Measurements from ENCODE around the gene TMUB2. TPM values are rescaled to one million over a fixed set of nuclear protein-coding genes. Genes with fewer than 3 reads are reported as not detected.
"Not testable (repeated sequence)": the region's sequence is repeated elsewhere in the genome, so short reads cannot be mapped to it uniquely, and the experiment has no call there.

Gene TMUB2
- total RNA-seq = 10 to 100 TPM; 14.6 to 25.5 (median 21.6) TPM

- H3K27ac ChIP-seq = peak within 1 kb of the TSS; percentile 94 to 100 (median 99)
- intact Hi-C loops (cut with DNase I) = no loop called here
- peak within 1 kb of the TSS; percentile 74 to 99 (median 83) for H3K4me3 ChIP-seq
- TF ChIP-seq POLR2A (IDR thresholded peaks at IDR 0.05) (peak in 3 of 4 donors; percentile 60 to 84 (median 77)), CTCF (IDR thresholded peaks at IDR 0.05) (peak in 1 of 6 experiments; percentile 16)
- no peaks in the 10 kb centered on the region for H3K27me3 ChIP-seq
- peaks cover 12 to 46% (median 20%) of the 10 kb centered on the region in 3 donors for H3K4me1 ChIP-seq
- 1% methylated on average over 20 to 32 of the region's 50 CpGs for WGBS, 2 donors
- H3K36me3 ChIP-seq = peaks cover 13 to 49% (median 17%) of the 10 kb centered on the region in 3 donors
- DNase-seq = peak; percentile 95
- no peaks in the 10 kb centered on the region for H3K9me3 ChIP-seq
These were observed at the start of gene TMUB2 for GRCh38 chr17:44186307-44187130. Gene TMUB2 (plus strand): TSS chr17:44186972. CDS start chr17:44187709, 737 bp downstream.

GRCh38 chr17:44137891-44138709 is 48.7 kb upstream of the TMUB2 start:
- peak; percentile 20 for DNase-seq
- WGBS, 2 donors = 1 to 7% methylated on average over 6 to 14 of the region's 20 CpGs
- TF ChIP-seq CTCF (IDR thresholded peaks at IDR 0.05) (no peak), POLR2A (IDR thresholded peaks at IDR 0.05) (peak in 1 of 4 donors; percentile 25)

GRCh38 chr17:44143921-44144320 is 42.9 kb upstream of the TMUB2 start:
- DNase-seq; H3K9me3 ChIP-seq; H3K27ac ChIP-seq; intact Hi-C loops (cut with DNase I); H3K27me3 ChIP-seq; H3K4me3 ChIP-seq; H3K36me3 ChIP-seq: not testable (repeated sequence)
- peaks cover 8 to 36% (median 17%) of the 10 kb centered on the region in 3 donors for H3K4me1 ChIP-seq
- WGBS, 2 donors = 89% methylated on average over 8 of the region's 8 CpGs

More at GRCh38 chr17:44137891-44138709, 48.7 kb upstream of the TMUB2 start:
- Histone ChIP-seq H3K27ac (peak overlapping the region; percentile 74 to 89 (median 86)), H3K9me3 (no peaks in the 10 kb centered on the region), H3K4me1 (peaks cover 16 to 43% (median 28%) of the 10 kb centered on the region in 3 donors), H3K36me3 (no peaks in the 10 kb centered on the region), H3K4me3 (peak overlapping the region in 3 of 4 donors; percentile 13 to 44 (median 23)), H3K27me3 (no peaks in the 10 kb centered on the region)
- intact Hi-C loops (cut with DNase I) = no loop called here

GRCh38 chr17:44144966-44145739 is 41.6 kb upstream of the TMUB2 start:
- Histone ChIP-seq H3K9me3 (no peaks in the 10 kb centered on the region), H3K36me3 (peaks cover 0 to 8% (median 0%) of the 10 kb centered on the region in 3 donors), H3K4me1 (peaks cover 8 to 40% (median 17%) of the 10 kb centered on the region in 3 donors), H3K27me3 (no peaks in the 10 kb centered on the region), H3K4me3 (no peak overlapping the region), H3K27ac (peak overlapping the region in 3 of 4 donors; percentile 21 to 40 (median 25))
- DNase-seq = no peak
- TF ChIP-seq CTCF (IDR thresholded peaks at IDR 0.05) = no peak
- TF ChIP-seq POLR2A (IDR thresholded peaks at IDR 0.05) = no peak
- intact Hi-C loops (cut with DNase I) = no loop called here
- WGBS, 2 donors = 43 to 66% methylated on average over 7 of the region's 7 CpGs
